ENCODE results near the gene AP1M2. TPM values are rescaled to one million over a fixed set of nuclear protein-coding genes. Genes with fewer than 3 reads are reported as not detected.
A peak's percentile ranks its signal among the peaks of the same experiment; 100 is the strongest.

AP1M2 gene
- polyA plus RNA-seq, 1 donor (not counting 4 experiments of a cell fraction or from before 2014, with no cell fraction given) = 83.1 TPM

DNA sequence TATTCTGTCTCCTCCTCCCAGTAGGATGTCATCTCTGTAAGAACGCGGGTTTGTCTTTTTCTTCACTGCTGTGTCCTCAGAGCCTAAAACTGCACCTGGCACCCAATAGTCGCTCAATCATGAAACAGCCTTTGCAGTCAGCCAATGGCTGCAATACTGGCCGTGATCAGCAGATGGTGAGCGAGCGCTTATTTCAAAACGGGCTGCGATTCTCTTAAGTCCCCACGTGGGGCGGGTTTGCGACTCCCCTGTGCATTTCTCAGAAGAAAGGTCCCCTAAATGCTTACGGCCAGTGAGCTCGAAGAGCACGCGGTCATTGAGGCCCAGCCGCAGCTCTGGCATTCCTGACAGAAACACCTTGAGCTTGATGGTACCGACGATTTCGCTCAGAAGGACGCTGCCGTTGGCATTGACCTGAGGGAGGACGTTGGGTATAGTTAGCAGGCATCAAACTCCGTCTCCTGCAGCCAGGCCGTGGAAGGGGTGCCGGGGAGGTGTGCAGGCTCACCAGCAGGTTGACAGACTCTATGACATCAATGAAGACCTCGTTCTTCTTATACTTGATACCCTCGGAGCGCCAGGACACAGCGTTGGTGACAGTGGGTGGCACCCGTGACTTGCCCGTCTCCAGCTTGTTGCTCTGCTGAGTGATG, 6.0 kb downstream of the AP1M2 start:
- Histone ChIP-seq H3K27ac (ENCODE audit: control insufficient read depth, insufficient read depth, low read length) (no peak overlapping the region), H2AFZ (ENCODE audit: control insufficient read depth, low read length) (no peak overlapping the region), H3K9me1 (ENCODE audit: control insufficient read depth, extremely low read depth, insufficient read depth, low read length) (no peaks in the 10 kb centered on the region), H3K4me1 (ENCODE audit: control insufficient read depth, extremely low read depth, insufficient read depth, low read length) (no peaks in the 10 kb centered on the region), H3K36me3 (ENCODE audit: control insufficient read depth in 2 of 2, extremely low read depth in 1 of 2, insufficient read depth in 2 of 2, low read length in 2 of 2) (peaks cover 22 to 27% of the 10 kb centered on the region in 2 experiments), H3K9ac (ENCODE audit: control insufficient read depth, extremely low read depth, insufficient read depth, low read length) (no peak overlapping the region), H3K4me2 (ENCODE audit: control insufficient read depth, extremely low read depth, insufficient read depth, low read depth, low read length) (no peak overlapping the region), H4K20me1 (ENCODE audit: control insufficient read depth, extremely low read depth, insufficient read depth, low read length) (peaks cover 6% of the 10 kb centered on the region), H3K4me3 (ENCODE audit: control insufficient read depth in 2 of 3, extremely low read depth in 1 of 3, insufficient read depth in 2 of 3, low read depth in 1 of 3, low read length in 3 of 3) (no peak overlapping the region), H3K27me3 (ENCODE audit: control insufficient read depth, extremely low read depth, insufficient read depth, low read length) (no peaks in the 10 kb centered on the region), H3K79me2 (ENCODE audit: control insufficient read depth, insufficient read depth, low read length) (peaks cover 15% of the 10 kb centered on the region), H3K9me3 (ENCODE audit: control insufficient read depth, low read depth, low read length) (no peaks in the 10 kb centered on the region)
- dilution Hi-C loops (cut with MboI; ENCODE audit: extremely low pct_ligation_motif_present, low sequenced_read_pairs) = no loop called here
- TF ChIP-seq EZH2 (IDR thresholded peaks at IDR 0.05; ENCODE audit: low read length) = no peak
- TF ChIP-seq, protein P1, sequence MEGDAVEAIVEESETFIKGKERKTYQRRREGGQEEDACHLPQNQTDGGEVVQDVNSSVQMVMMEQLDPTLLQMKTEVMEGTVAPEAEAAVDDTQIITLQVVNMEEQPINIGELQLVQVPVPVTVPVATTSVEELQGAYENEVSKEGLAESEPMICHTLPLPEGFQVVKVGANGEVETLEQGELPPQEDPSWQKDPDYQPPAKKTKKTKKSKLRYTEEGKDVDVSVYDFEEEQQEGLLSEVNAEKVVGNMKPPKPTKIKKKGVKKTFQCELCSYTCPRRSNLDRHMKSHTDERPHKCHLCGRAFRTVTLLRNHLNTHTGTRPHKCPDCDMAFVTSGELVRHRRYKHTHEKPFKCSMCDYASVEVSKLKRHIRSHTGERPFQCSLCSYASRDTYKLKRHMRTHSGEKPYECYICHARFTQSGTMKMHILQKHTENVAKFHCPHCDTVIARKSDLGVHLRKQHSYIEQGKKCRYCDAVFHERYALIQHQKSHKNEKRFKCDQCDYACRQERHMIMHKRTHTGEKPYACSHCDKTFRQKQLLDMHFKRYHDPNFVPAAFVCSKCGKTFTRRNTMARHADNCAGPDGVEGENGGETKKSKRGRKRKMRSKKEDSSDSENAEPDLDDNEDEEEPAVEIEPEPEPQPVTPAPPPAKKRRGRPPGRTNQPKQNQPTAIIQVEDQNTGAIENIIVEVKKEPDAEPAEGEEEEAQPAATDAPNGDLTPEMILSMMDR (optimal IDR thresholded peaks at IDR 0.05 in 1 of 3, IDR thresholded peaks at IDR 0.05 in 1 of 3, conservative IDR thresholded peaks at IDR 0.05 in 1 of 3; ENCODE audit: extremely low read depth in 1 of 3, insufficient read depth in 2 of 3, low read length in 3 of 3) = peak; percentile 94 to 99 (median 98)
- DNase-seq (ENCODE audit: low read depth, low spot score) (no peak), FAIRE-seq (peak; percentile 46)

DNA sequence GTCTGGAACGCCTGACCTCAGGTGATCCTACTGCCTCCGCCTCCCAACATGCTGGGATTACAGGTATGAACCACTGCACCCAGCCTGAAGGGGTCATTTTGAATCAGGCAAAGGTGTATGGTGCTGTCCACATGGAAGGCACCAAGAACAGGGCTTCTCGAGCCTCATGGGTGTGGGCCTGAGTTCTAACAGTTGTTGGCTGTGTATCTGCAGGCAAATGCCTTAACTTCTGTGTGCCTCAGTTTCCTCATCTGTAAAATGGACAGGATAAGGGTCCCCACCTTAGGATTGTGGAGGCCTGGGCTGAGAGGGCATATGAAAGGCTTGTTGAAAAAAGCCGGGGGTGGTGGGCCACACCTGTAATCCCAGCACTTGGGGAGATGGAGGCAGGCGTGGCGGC, 9.2 kb downstream of the AP1M2 start:
- Histone ChIP-seq H3K36me3 (ENCODE audit: control insufficient read depth in 2 of 2, extremely low read depth in 1 of 2, insufficient read depth in 2 of 2, low read length in 2 of 2) (peaks cover 31% of the 10 kb centered on the region in 2 experiments), H3K9me3 (ENCODE audit: control insufficient read depth, low read depth, low read length) (no peaks in the 10 kb centered on the region), H3K4me3 (ENCODE audit: control insufficient read depth in 2 of 3, extremely low read depth in 1 of 3, insufficient read depth in 2 of 3, low read depth in 1 of 3, low read length in 3 of 3) (no peak overlapping the region), H2AFZ (ENCODE audit: control insufficient read depth, low read length) (no peak overlapping the region), H3K4me1 (ENCODE audit: control insufficient read depth, extremely low read depth, insufficient read depth, low read length) (no peaks in the 10 kb centered on the region), H3K4me2 (ENCODE audit: control insufficient read depth, extremely low read depth, insufficient read depth, low read depth, low read length) (no peak overlapping the region), H3K9ac (ENCODE audit: control insufficient read depth, extremely low read depth, insufficient read depth, low read length) (no peak overlapping the region), H3K27me3 (ENCODE audit: control insufficient read depth, extremely low read depth, insufficient read depth, low read length) (no peaks in the 10 kb centered on the region), H3K27ac (ENCODE audit: control insufficient read depth, insufficient read depth, low read length) (no peak overlapping the region), H3K79me2 (ENCODE audit: control insufficient read depth, insufficient read depth, low read length) (peaks cover 6% of the 10 kb centered on the region), H3K9me1 (ENCODE audit: control insufficient read depth, extremely low read depth, insufficient read depth, low read length) (no peaks in the 10 kb centered on the region), H4K20me1 (ENCODE audit: control insufficient read depth, extremely low read depth, insufficient read depth, low read length) (peaks cover 6% of the 10 kb centered on the region)
- TF ChIP-seq, protein P1 (optimal IDR thresholded peaks at IDR 0.05 in 1 of 3, IDR thresholded peaks at IDR 0.05 in 1 of 3, conservative IDR thresholded peaks at IDR 0.05 in 1 of 3; ENCODE audit: extremely low read depth in 1 of 3, insufficient read depth in 2 of 3, low read length in 3 of 3) = no peak
- no peak for TF ChIP-seq EZH2 (IDR thresholded peaks at IDR 0.05; ENCODE audit: low read length)
- FAIRE-seq (no peak), DNase-seq (ENCODE audit: low read depth, low spot score) (no peak)
- dilution Hi-C loops (cut with MboI; ENCODE audit: extremely low pct_ligation_motif_present, low sequenced_read_pairs) = no loop called here

Measured in keratinocyte (primary cell).